GM18511 (cell line): Measurements from ENCODE around the gene LRRC28.

Experiments
- ATAC-seq: cut with Tn5 transposase; IDR thresholded peaks from one replicate; pipeline ENCODE4 v1.9.1; 2021; ENCODE audit warnings: mild to moderate bottlenecking, moderate library complexity; ENCODE audit not compliant: unreplicated experiment

LRRC28 gene

GRCh38 chr15:99248000-99248715 lies 3.1 kb upstream of the LRRC28 start:
- ATAC-seq = no peak

GRCh38 chr15:99249270-99249841 lies 1.9 kb upstream of the LRRC28 start, which contains the start of gene TTC23:
Gene TTC23, minus strand, starts transcription at chr15:99249581. Its CDS starts 20,869 bp downstream, at chr15:99228712.
- ATAC-seq = no peak

GRCh38 chr15:99250001-99250400 lies 1.3 kb upstream of the LRRC28 start:
- no peak for ATAC-seq

- ATAC-seq = no peak
These were observed 806 bp upstream of the LRRC28 start for GRCh38 chr15:99250494-99250856.

GRCh38 chr15:99252326-99252725 lies 1.0 kb downstream of the LRRC28 start:
- ATAC-seq = no peak

- no peak for ATAC-seq
These were observed 2.3 kb downstream of the LRRC28 start for GRCh38 chr15:99253381-99254090.

GRCh38 chr15:99257107-99257750 lies 5.9 kb downstream of the LRRC28 start:
- no peak for ATAC-seq

GRCh38 chr15:99264125-99264524 lies 12.8 kb downstream of the LRRC28 start:
- ATAC-seq = no peak

GRCh38 chr15:99265541-99266070 lies 14.3 kb downstream of the LRRC28 start:
- no peak for ATAC-seq

GRCh38 chr15:99267957-99268356 lies 16.7 kb downstream of the LRRC28 start:
- ATAC-seq = no peak

- no peak for ATAC-seq
These were observed 17.1 kb downstream of the LRRC28 start for GRCh38 chr15:99268431-99268830.

- no peak for ATAC-seq
These were observed 22.5 kb downstream of the LRRC28 start for GRCh38 chr15:99273801-99274200.

- no peak for ATAC-seq
These were observed 23.8 kb downstream of the LRRC28 start for GRCh38 chr15:99275061-99275460.

GRCh38 chr15:99275525-99276128 lies 24.3 kb downstream of the LRRC28 start:
- ATAC-seq = no peak

GRCh38 chr15:99279290-99279689 lies 28.0 kb downstream of the LRRC28 start:
- ATAC-seq = no peak

- ATAC-seq = no peak
These were observed 28.5 kb downstream of the LRRC28 start for GRCh38 chr15:99279827-99280226.

GRCh38 chr15:99282121-99282520 lies 30.8 kb downstream of the LRRC28 start:
- no peak for ATAC-seq

GRCh38 chr15:99282586-99282985 lies 31.3 kb downstream of the LRRC28 start:
- no peak for ATAC-seq

- no peak for ATAC-seq
These were observed 32.4 kb downstream of the LRRC28 start for GRCh38 chr15:99283717-99284116.

GRCh38 chr15:99291643-99292042 lies 40.4 kb downstream of the LRRC28 start:
- no peak for ATAC-seq

- ATAC-seq = no peak
These were observed 44.6 kb downstream of the LRRC28 start for GRCh38 chr15:99295840-99296239.
